ENCODE data around the gene LDB3.
A peak's percentile ranks its signal among the peaks of the same experiment; 100 is the strongest.

The LDB3 gene

DNA sequence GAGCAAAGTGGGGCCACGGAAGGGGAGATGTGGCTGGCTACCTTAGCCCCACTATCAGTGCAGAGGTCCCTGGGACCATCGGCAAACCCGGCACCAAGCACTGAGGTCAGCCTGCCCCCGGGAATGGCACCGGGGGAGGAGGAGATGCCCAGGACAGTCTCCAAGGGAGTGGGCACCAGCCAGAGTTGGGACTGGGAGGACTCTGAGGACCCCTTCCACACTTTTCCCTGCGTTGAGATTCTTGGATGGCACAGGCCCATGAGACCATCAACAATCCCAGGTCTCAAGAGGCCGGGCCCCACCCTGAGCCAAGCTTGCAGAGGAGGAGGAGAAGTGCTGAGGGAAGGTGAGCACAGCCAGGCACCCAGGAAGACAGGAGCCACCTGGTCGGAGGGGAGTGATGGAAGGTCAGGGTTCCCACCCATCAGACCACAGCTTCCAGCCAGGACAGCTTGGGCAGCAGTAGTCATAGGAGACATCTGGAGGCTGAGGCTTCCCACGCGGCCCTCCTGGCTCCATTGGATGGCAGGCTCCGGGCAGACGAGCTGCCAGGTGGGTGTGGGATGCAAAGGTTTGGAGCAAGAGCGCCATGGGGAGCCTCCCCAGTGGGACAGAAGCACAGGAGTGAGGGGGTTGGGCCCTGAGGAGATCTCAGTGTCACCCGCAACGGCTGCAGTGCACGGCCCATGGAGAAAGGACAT is 16.5 kb upstream of the LDB3 start:
- no peak for DNase-seq

DNA sequence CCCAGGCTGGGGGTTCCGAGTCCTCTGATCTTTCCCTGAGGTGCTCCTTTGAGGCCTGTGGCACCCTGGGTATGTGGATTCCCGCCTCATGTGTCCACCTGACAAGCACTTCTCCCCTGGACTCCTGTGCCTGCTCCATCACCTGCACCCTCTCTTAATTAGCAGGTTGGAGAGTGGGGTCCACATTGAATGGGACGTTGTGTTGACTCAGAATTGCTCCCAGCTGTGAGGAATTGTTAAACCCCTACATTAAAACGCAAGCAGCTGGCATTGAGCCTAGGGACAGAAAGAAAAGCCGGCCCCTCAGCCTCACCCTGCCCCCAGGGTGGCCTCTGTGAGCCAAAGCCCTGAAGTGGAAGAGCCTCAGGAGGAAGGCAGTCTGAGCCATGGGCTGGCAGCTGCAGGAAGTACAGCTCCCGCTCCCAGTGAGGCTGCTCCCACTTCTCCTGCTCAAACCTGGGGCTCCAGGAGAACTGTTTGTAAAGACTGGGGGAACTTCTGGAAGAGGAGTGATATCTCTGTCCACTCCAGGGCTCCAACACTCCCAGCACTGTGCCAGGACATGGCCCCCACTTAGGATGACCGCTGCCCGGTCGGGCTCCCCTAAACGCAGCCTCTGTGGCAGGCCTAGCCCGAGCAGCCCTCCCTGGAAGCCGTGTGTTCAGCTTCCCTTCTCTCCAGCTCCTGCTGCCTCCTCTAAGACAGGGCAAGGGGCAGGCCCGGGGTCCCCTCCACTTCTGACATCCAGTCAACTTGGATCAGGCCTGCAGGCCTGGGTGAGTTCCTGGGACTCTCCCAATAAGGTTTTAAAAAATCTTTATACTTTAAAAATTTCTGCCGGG is 15.7 kb upstream of the LDB3 start:
- DNase-seq = peak; percentile 41

- no peak for DNase-seq
Measured at GRCh38 chr10:86653379-86653778, 14.9 kb upstream of the LDB3 start.

DNA sequence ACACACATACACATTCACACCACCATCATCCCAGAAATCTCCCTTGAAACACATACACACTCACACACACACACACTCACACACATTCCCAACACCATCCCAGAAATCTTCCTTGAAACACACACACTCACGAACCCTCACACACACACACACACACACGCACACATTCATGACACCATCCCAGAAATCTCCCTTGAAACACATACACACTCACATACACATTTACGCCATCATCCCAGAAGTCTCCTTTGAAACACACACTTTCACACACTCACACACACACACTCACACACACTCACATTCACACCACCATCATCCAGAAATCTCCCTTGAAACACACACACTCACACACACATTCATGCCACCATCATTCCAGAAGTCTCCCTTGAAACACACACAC is 14.3 kb upstream of the LDB3 start:
- DNase-seq = peak; percentile 28

DNA sequence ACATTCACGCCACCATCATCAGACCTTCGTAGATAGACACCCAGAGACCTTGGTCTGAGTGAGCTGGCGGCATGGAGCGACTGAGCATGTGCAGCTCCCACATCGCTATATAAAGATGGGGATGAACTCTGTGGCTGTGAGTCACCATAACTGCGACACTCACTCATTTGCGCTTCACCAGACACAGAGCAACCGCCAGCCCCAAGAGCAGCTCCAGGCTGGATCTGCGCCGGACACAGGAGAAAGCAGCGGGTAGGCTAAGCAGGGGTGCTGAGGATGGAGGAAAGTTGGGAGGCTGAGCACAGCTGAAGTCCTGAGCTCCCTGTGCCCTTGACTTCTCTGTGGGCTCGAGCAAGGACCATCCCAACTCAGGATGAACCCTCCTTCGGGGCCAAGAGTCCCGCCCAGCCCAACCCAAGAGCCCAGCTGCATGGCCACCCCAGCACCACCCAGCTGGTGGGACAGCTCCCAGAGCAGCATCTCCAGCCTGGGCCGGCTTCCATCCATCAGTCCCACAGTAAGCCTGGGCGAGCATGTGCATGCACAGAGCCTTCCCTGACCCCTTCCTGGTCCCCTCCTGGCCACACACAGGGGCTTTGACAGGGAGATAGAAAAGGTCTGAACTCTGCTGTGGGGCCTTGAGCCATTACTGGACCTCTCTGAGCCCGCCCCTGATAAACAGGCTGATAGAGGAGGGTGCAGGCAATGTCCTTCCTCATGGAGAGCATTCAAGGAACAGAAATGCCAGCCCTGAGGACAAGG is 13.7 kb upstream of the LDB3 start, which contains the start of gene OPN4:
Gene OPN4, plus strand, starts transcription at position 137 of the 762 bp plus-strand sequence. Its CDS starts 237 bp downstream, at position 374.
- DNase-seq = peak; percentile 35

GRCh38 chr10:86655173-86655540 is 13.2 kb upstream of the LDB3 start:
- DNase-seq = no peak

DNA sequence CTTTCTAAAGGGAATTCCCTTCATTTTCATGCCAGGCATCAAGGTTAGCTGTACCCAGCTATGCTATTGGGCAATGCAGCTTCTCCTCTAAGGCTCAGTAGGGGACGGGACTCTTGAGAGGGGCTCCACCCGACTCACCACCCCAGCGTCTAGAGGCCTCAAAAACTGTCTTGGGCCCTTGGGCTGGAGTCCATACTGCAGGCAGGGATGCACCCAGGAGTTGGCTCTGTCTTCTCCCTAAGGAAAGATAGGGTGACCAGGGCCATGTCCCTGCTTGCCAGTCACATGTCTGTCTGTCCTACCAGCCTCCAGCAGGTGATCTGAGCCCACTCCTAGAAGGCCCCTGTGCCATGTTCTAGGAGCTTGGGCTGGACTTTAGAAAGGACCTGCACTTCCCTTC is 12.7 kb upstream of the LDB3 start:
- peak; percentile 22 for DNase-seq

DNA sequence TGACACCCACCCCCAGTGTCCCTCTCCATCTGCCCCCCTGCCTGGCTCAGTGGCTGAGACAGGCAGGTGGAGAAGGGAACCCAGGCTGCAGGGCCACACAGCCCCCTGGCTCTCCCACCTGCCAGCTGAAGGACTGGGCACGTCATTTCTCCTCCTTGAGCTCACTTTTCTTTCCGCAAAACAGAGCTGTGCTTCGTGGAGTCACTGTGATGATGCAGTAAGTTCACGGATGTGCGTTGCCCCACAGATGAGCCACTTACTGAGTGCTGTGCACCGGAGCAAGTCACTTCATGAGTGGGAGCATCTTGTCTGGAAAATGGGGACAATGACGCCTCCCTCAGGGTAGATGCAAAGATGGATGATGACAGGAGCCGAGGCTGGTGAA is 11.3 kb upstream of the LDB3 start:
- DNase-seq = peak; percentile 2

GRCh38 chr10:86657396-86658011 is 10.8 kb upstream of the LDB3 start:
- peak; percentile 35 for DNase-seq

GRCh38 chr10:86658261-86658741 is 10.0 kb upstream of the LDB3 start:
- DNase-seq = peak; percentile 39

- DNase-seq = no peak
Measured at GRCh38 chr10:86658751-86659150, 9.6 kb upstream of the LDB3 start.

DNA sequence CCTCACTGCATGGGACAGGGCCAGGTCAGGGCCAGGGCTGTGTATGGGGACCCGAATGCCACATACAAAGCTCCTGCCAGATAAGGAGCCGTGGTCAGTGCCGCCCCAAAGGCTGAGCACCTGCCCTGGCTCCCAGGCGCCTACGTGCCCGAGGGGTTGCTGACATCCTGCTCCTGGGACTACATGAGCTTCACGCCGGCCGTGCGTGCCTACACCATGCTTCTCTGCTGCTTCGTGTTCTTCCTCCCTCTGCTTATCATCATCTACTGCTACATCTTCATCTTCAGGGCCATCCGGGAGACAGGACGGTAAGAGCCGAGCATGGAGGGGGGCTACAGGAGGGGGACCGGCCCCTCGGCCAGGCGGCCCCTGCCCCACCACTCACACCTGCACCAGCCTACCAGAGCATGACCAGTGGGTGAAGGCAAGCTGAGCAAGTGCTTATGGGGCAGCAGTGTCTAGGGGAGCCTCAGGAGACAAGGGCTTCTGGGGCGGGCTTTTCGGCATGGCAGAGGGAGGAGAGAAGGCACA is 9.1 kb upstream of the LDB3 start:
- DNase-seq = peak; percentile 22

GRCh38 chr10:86659721-86660453 is 8.4 kb upstream of the LDB3 start:
- DNase-seq = peak; percentile 36

DNA sequence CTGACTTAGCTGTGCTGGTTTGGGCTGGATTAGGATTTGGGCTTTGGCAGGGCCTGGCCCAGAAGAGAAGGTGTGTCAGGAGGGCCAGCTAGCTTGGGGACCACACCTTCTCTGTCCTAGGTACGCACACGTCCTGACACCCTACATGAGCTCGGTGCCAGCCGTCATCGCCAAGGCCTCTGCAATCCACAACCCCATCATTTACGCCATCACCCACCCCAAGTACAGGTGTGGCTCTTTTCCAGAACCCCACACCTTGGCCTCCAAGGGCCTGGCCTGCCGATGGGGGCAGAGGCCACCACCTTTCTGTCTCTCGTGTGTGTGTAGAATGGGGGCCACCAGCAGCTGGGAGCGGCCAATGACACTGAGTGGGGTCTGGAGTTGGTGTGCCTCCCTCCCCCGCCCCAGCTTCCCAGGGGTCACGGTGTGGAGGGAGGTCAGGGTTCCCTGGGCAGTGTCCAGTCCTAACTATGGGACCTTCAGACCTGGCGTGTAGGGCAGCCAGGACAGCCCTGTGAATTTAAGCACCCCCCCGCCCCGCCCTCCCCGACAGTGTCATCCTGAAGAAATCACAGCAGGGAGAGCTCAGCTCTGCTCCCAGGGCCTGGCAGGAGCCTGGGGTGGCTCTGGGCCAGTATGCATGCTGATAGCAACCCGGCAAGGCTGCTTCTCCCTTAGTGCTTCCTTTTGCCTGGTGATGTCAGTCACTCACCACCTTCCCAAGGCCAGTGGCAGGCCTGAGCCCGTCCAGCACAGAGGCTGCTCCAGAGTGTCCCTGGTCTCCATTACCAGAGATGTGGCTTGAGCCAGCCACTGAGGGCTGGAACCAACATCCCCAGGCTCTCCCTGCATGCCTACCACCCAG is 6.9 kb upstream of the LDB3 start:
- peak; percentile 24 for DNase-seq

DNA sequence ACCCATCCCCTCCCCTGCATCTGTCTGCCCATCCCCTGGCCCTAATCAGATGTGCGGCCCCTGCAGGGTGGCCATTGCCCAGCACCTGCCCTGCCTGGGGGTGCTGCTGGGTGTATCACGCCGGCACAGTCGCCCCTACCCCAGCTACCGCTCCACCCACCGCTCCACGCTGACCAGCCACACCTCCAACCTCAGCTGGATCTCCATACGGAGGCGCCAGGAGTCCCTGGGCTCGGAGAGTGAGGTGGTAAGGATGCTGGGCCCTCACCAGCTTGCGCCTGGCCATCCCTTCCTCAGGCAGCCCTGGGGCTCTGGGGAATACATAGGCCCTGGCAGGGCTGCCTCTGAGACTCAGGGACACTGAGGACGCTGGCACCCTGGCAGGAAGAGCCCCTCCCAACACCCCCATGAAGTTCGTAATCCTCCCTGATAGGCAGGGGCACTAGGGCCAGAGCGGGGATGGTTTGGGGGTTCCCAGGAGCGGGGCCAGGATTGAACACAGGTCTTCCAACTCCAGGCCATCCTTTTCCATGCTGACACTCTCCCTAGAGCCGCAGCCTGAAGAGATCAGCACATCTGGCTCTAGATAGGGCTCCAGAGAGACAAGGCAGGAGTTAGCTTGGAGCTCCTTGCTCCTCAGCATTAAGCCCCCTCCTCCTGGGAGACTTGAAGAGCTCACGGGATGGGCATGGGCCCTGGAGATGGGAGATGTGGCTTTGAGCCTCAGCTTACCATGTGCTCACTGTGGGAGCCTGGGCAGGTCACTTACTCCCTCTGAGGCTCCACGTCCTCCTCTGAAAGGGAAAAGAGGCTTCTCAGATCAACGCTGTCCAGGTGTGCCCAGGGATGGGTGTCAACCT is 5.9 kb upstream of the LDB3 start:
- DNase-seq = no peak

- no peak for DNase-seq
Measured at GRCh38 chr10:86663046-86663345, 5.3 kb upstream of the LDB3 start.

DNA sequence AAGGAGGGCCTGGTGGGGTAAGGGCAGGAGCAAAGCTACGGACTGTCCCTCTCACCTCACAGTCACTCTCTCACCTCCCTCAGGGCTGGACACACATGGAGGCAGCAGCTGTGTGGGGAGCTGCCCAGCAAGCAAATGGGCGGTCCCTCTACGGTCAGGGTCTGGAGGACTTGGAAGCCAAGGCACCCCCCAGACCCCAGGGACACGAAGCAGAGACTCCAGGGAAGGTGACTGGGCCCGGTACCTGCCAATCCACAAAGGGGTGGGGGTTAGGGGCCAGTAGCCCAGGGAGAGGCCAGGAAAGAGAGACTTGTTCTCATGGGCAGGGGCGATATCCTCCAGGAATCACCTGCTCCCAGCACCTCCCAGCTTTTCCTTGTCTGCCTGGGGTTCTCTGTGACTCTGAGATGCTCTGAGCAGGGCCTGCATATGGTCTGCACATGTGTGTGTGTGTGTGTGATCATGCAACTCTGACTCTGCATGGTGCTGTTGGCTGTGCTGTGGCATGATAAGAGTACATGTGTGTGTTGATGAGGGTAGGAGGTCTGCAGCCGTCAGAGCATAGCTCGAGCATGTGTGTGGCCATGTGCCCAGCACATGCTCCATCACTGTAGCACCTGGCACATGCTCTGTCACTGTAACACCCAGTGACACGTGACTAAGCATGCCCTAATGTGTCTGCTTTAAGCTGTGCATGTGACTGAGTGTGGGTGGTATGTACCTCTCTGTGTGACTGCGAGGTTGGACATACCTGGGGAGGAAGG is 4.6 kb upstream of the LDB3 start:
- DNase-seq = no peak

DNA sequence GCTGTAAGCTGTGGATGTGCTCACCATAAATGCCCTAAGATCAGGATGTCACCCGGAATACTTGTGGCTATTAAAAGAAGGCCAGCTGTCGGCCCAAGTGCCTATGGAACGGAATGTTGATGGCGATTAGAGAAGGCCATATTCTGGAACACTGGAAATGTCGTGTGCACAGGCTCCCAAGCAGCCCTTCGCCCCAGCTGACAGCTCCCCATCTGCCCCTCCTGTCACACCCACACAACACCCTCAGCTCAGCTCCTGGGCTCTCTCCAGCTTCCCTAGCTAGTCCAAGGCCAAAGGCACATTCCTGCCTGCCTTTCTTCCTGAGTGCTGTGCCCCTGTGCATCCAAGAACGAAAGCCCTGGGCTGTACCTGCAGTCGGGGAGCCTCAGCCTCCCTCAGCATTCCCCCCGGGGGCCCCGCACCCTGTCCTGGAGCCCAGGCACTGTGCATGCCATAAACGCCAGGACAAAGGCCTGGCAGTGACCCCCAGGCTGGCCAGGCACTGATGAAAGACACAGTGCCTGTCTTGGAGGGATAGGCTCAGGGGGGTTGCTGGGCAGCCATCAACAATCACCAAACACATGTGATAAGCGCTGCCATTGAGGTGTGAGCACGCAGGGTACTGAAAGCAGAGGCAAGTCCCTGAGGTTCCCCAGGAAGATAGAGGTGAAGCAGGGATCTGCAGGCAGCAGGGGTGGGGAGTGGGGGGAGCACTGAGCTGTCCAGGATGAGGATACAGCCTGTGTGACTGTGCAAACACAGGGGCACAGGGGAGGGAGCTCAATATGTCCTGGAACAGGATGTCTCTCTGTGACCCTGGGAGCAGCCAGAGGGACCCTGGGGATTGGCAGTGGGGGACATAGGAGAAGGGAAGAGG is 3.7 kb upstream of the LDB3 start:
- DNase-seq = no peak
